Activated CD8-positive, alpha-beta memory T cell treated with anti-CD3 and anti-CD28 coated beads, Interleukin-2, amount 50 U/mL, for 24 hours (primary cell): ENCODE data around the gene FNBP1L.
"Not testable (repeated sequence)": the region's sequence is repeated elsewhere in the genome, so short reads cannot be mapped to it uniquely, and the experiment has no call there.

ENCODE experiments used
- DNase-seq: peaks from one replicate; pipeline ENCODE4 v3.0.0-alpha.2; 2020; ENCODE audit errors: extremely low read depth

The FNBP1L gene

GRCh38 chr1:93532780-93533378 lies 85.0 kb downstream of the FNBP1L start:
- DNase-seq: no peak

DNA sequence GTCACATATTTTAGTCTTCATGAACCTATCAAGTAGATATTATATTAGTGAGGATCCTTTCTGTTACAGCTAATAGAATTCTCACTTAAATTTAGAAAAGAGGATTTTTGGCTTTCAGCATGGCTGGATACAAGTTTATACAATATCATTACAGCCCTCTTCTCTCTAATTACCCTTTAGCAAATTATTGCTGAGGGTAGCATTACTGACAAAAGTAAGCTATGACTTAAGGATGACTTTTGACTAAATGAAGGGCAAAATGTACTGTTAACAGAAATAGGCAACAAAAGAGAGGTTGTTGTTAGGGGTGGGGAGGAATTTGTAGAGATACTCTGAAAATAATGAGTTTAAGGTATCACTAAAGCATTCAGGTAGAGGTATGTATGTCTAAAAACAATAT lies 85.8 kb downstream of the FNBP1L start:
- DNase-seq: no peak

- DNase-seq: no peak
Observed at GRCh38 chr1:93537396-93537795, 89.5 kb downstream of the FNBP1L start.

GRCh38 chr1:93537924-93538323 lies 90.0 kb downstream of the FNBP1L start:
- DNase-seq: no peak

DNA sequence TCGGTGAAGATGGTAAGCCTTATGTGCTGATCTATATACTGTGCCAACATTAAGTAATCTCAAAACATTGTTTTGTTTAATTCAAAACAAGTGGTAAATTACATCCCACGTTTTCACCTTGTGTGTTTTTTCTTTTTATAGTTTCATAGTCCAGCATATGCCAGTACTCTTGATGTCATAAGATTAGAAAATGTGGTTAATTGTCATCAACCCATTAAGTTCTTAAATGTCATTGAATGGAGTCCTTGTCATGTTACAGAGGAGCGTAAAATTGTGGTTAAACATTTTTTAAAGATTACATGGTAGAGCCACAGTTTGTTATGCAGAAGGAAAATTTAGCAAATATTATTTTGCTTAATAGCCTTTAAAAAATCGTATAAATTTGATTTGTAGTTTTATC lies 93.1 kb downstream of the FNBP1L start:
- DNase-seq: no peak

- no peak for DNase-seq
Observed at GRCh38 chr1:93542398-93542797, 94.5 kb downstream of the FNBP1L start.

- DNase-seq: no peak
Observed at GRCh38 chr1:93546162-93546863, 98.4 kb downstream of the FNBP1L start.

- DNase-seq: no peak
Observed at GRCh38 chr1:93549131-93549530, 101.2 kb downstream of the FNBP1L start.

DNA sequence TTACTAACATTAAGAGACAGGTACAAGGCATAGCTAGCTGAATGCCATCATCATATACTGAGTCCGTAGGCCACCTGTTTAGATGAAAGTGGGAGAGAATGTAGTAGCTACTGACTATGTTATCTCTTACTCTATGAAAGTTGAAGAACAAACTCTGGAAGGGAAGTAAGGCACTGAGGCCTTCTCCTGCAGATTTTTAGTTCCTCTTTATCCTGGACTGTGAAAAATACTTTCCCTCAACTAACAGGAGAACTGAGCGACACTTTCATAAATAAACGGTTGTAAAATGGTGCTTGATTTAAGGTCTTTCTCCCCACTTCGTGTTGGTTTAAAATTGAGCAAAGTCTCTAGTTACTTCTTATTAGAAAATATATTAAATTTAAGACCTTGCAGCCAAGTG lies 101.9 kb downstream of the FNBP1L start:
- no peak for DNase-seq

- no peak for DNase-seq
Observed at GRCh38 chr1:93552741-93553455, 105.0 kb downstream of the FNBP1L start.

- not testable (repeated sequence) for DNase-seq
Observed at GRCh38 chr1:93553886-93554490, 106.1 kb downstream of the FNBP1L start.

GRCh38 chr1:93554883-93555872 lies 107.3 kb downstream of the FNBP1L start:
- no peak for DNase-seq

GRCh38 chr1:93556291-93556690 lies 108.4 kb downstream of the FNBP1L start:
- no peak for DNase-seq

- DNase-seq: no peak
Observed at GRCh38 chr1:93559045-93559444, 111.1 kb downstream of the FNBP1L start.

- DNase-seq: no peak
Observed at GRCh38 chr1:93559695-93560094, 111.8 kb downstream of the FNBP1L start.

GRCh38 chr1:93565496-93566206 lies 117.7 kb downstream of the FNBP1L start:
- no peak for DNase-seq

GRCh38 chr1:93566227-93566626 lies 118.3 kb downstream of the FNBP1L start:
- DNase-seq: no peak

GRCh38 chr1:93567255-93567918 lies 119.5 kb downstream of the FNBP1L start:
- no peak for DNase-seq

- no peak for DNase-seq
Observed at GRCh38 chr1:93569489-93569888, 121.6 kb downstream of the FNBP1L start.

DNA sequence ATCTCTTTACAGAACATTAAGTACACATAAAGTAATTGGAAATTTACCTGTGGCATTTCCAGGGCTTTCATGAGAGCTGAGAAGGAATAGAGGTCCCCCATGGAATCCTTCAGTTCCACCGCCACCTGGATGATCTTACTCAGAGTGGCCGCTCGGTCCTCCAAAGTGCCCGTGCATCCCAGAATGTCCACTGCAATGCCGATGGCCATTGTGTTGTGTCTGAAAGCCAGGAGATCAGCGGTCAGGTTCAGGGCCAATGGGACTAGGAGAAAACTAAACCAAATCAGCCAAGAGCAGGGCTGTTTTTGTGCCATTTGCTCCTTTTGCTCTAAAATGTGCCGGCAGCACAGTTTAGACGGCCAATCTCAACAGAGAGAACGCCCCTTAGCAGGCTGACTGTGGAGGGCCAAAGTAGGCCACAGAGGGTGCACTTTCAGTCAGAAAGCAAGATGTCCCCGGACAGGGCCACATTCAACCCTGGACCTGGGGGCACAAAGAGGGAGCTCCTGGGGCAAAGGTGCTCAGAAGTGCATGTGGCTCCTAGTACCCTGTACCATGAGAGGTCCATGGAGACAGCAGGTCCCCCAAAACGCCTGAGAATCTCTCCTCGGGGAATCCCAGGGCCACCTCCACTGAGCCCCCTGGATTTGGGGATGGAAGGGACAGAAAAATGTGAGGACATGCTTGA lies 123.8 kb downstream of the FNBP1L start:
- no peak for DNase-seq
